Measurements from ENCODE around the gene NRARP. TPM values are rescaled to one million over a fixed set of nuclear protein-coding genes. Genes with fewer than 3 reads are reported as not detected.

The NRARP gene
- total RNA-seq, 2 experiments from 2014 or later = 6.9 to 8.9 TPM

GRCh38 chr9:137317021-137317717 is 15.1 kb upstream of the NRARP start:
- ChIA-PET CTCF (ENCODE audit: unreplicated experiment) (no interaction called here), POLR2A (no interaction called here)
- BruUV-seq (replicated peaks) = no TSS peak
- intact Hi-C loops (cut with micrococcal nuclease; ENCODE audit: unreplicated experiment) = no loop called here
- no peaks in the 10 kb centered on the region for H3K36me3 ChIP-seq (ENCODE audit: insufficient read depth, low read length)
- H2AFZ ChIP-seq (ENCODE audit: low read length) = no peak overlapping the region
- no peaks in the 10 kb centered on the region for H4K20me1 ChIP-seq (ENCODE audit: insufficient read depth, low read length)
- no peak overlapping the region for H3K27ac ChIP-seq (ENCODE audit: low read depth, low read length, poor library complexity, severe bottlenecking)
- H3K4me1 ChIP-seq (ENCODE audit: insufficient read depth, low read length, poor library complexity, severe bottlenecking) = peaks cover 41% of the 10 kb centered on the region
- no peak for TF ChIP-seq EZH2phosphoT487 (IDR thresholded peaks at IDR 0.05; ENCODE audit: borderline replicate concordance, low read depth, low read length)
- TF ChIP-seq, protein P1, sequence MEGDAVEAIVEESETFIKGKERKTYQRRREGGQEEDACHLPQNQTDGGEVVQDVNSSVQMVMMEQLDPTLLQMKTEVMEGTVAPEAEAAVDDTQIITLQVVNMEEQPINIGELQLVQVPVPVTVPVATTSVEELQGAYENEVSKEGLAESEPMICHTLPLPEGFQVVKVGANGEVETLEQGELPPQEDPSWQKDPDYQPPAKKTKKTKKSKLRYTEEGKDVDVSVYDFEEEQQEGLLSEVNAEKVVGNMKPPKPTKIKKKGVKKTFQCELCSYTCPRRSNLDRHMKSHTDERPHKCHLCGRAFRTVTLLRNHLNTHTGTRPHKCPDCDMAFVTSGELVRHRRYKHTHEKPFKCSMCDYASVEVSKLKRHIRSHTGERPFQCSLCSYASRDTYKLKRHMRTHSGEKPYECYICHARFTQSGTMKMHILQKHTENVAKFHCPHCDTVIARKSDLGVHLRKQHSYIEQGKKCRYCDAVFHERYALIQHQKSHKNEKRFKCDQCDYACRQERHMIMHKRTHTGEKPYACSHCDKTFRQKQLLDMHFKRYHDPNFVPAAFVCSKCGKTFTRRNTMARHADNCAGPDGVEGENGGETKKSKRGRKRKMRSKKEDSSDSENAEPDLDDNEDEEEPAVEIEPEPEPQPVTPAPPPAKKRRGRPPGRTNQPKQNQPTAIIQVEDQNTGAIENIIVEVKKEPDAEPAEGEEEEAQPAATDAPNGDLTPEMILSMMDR (conservative IDR thresholded peaks at IDR 0.05; ENCODE audit: low read length) = no peak
- H3K9me3 ChIP-seq (ENCODE audit: low read length) = no peaks in the 10 kb centered on the region
- DNase-seq (ENCODE audit: low spot score) = no peak
- no peak overlapping the region for H3K4me2 ChIP-seq (ENCODE audit: low read length)
- H3K79me2 ChIP-seq (ENCODE audit: insufficient read depth, low read depth, low read length) = no peaks in the 10 kb centered on the region
- no peak overlapping the region for H3K4me3 ChIP-seq (ENCODE audit: low read depth, low read length, poor library complexity, severe bottlenecking)
- H3K9me2 ChIP-seq (ENCODE audit: insufficient read depth, low read length) = no peaks in the 10 kb centered on the region

GRCh38 chr9:137316012-137316981 is 14.2 kb upstream of the NRARP start:
- BruUV-seq (replicated peaks) = no TSS peak
- Histone ChIP-seq H3K4me2 (ENCODE audit: low read length) (peak overlapping the region; percentile 54), H3K4me3 (ENCODE audit: low read depth, low read length, poor library complexity, severe bottlenecking) (peak overlapping the region; percentile 51), H3K27ac (ENCODE audit: low read depth, low read length, poor library complexity, severe bottlenecking) (no peak overlapping the region), H3K9me2 (ENCODE audit: insufficient read depth, low read length) (no peaks in the 10 kb centered on the region), H3K4me1 (ENCODE audit: insufficient read depth, low read length, poor library complexity, severe bottlenecking) (peaks cover 41% of the 10 kb centered on the region), H2AFZ (ENCODE audit: low read length) (peak overlapping the region; percentile 81), H3K9me3 (ENCODE audit: low read length) (no peaks in the 10 kb centered on the region), H3K36me3 (ENCODE audit: insufficient read depth, low read length) (no peaks in the 10 kb centered on the region), H4K20me1 (ENCODE audit: insufficient read depth, low read length) (no peaks in the 10 kb centered on the region), H3K79me2 (ENCODE audit: insufficient read depth, low read depth, low read length) (no peaks in the 10 kb centered on the region)
- TF ChIP-seq EZH2phosphoT487 (IDR thresholded peaks at IDR 0.05; ENCODE audit: borderline replicate concordance, low read depth, low read length) = no peak
- TF ChIP-seq, protein P1 (conservative IDR thresholded peaks at IDR 0.05; ENCODE audit: low read length) = no peak
- POLR2A ChIA-PET = no interaction called here
- DNase-seq (ENCODE audit: low spot score) = peak; percentile 41
- CTCF ChIA-PET (ENCODE audit: unreplicated experiment) = no interaction called here
- intact Hi-C loops (cut with micrococcal nuclease; ENCODE audit: unreplicated experiment) = no loop called here
